Common myeloid progenitor, CD34-positive (primary cell): Measurements from ENCODE around the gene WWOX.
A peak's percentile ranks its signal among the peaks of the same experiment; 100 is the strongest.

ENCODE experiments used
- CTCF ChIA-PET: fragments of 350-600 bp; sonication (Branson Sonifier 250); formaldehyde crosslinking; loops from one replicate; lab custom pipeline; 2021; ENCODE audit warnings: antibody characterized with exemption; lab: Charles Lee
- POLR2A ChIA-PET: fragments of 350-600 bp; sonication (Branson Sonifier 250); formaldehyde crosslinking; loops from one replicate; lab custom pipeline; 2021; ENCODE audit warnings: antibody characterized with exemption; lab: Charles Lee
- DNase-seq, 3 donors: peaks; one replicate each; pipeline versions ENCODE4 v3.0.0 to v3.0.0-alpha.2; 2013
- H3K27ac ChIP-seq, 2 experiments: 1 replicate in 1 of 2; 2 replicates in 1 of 2; pipeline ENCODE4 v1.7.0; 2013; ENCODE audit warnings: inconsistent platforms in 2 of 2, low read length in 2 of 2, mild to moderate bottlenecking in 2 of 2, low read depth in 1 of 2, moderate library complexity in 1 of 2; ENCODE audit not compliant: severe bottlenecking in 2 of 2, insufficient read depth in 1 of 2, poor library complexity in 1 of 2
- H3K27me3 ChIP-seq, 5 experiments: replicated peaks in 2 of 5; 1 replicate in 3 of 5; 2 replicates in 2 of 5; pipeline versions ENCODE4 v1.6.1 to v1.7.0; 2013; ENCODE audit warnings: low read length in 4 of 5, mild to moderate bottlenecking in 2 of 5, moderate library complexity in 2 of 5, inconsistent platforms in 1 of 5; ENCODE audit not compliant: insufficient read depth in 5 of 5, control insufficient read depth in 4 of 5
- H3K36me3 ChIP-seq, 4 experiments: 1 replicate in 2 of 4; 2 replicates in 2 of 4; pipeline versions ENCODE4 v1.6.1 to v1.7.0; 2013; ENCODE audit warnings: low read length in 3 of 4, control low read depth in 1 of 4, mild to moderate bottlenecking in 1 of 4; ENCODE audit not compliant: control insufficient read depth in 4 of 4, insufficient read depth in 4 of 4
- H3K4me1 ChIP-seq, 4 experiments: 1 replicate in 3 of 4; 2 replicates in 1 of 4; pipeline versions ENCODE4 v1.6.1 to v1.7.1; 2013; ENCODE audit warnings: low read length in 3 of 4, mild to moderate bottlenecking in 3 of 4, control low read depth in 1 of 4, inconsistent platforms in 1 of 4, moderate library complexity in 1 of 4; ENCODE audit not compliant: control insufficient read depth in 4 of 4, insufficient read depth in 4 of 4; ENCODE audit errors: control extremely low read depth in 1 of 4
- H3K4me3 ChIP-seq, 7 experiments: 1 replicate in 4 of 7; 2 replicates in 3 of 7; pipeline versions ENCODE4 v1.5.1 to v1.7.0; 2013; ENCODE audit warnings: mild to moderate bottlenecking in 7 of 7, low read length in 6 of 7, moderate library complexity in 6 of 7, inconsistent platforms in 2 of 7, low read depth in 2 of 7, control low read depth in 1 of 7; ENCODE audit not compliant: insufficient read depth in 4 of 7, control insufficient read depth in 1 of 7; ENCODE audit errors: extremely low read depth in 1 of 7
- H3K9me3 ChIP-seq, 5 experiments: 1 replicate in 4 of 5; 2 replicates in 1 of 5; pipeline versions ENCODE4 v1.6.1 to v1.7.1; 2013; ENCODE audit warnings: low read length in 4 of 5, mild to moderate bottlenecking in 2 of 5, inconsistent platforms in 1 of 5, low read depth in 1 of 5, moderate library complexity in 1 of 5; ENCODE audit not compliant: control insufficient read depth in 4 of 5, insufficient read depth in 2 of 5; ENCODE audit errors: control extremely low read depth in 1 of 5
- WGBS: methylation state at CpG from one replicate; pipeline ENCODE4 v1.1.5; 2013; ENCODE audit not compliant: insufficient coverage; 5-methylcytosine and 5-hydroxymethylcytosine counted together

WWOX gene

GRCh38 chr16:78894886-78895285 lies 795.4 kb downstream of the WWOX start:
- H3K27me3 ChIP-seq, result no peaks in the 10 kb centered on the region
- 98% methylated on average over 9 of the region's 10 CpGs for WGBS
- peak in 2 of 3 donors; percentile 9 to 21 for DNase-seq
- H3K9me3 ChIP-seq, result no peaks in the 10 kb centered on the region
- no peaks in the 10 kb centered on the region for H3K36me3 ChIP-seq
- POLR2A ChIA-PET, result no interaction called here
- H3K4me1 ChIP-seq, result peaks cover 0 to 7% (median 1%) of the 10 kb centered on the region in 4 experiments
- no peak overlapping the region for H3K4me3 ChIP-seq
- no peak overlapping the region for H3K27ac ChIP-seq
- CTCF ChIA-PET, result no interaction called here

- WGBS, result 100% methylated on average over 5 of the region's 5 CpGs
- ChIA-PET CTCF (no interaction called here), POLR2A (no interaction called here)
- Histone ChIP-seq H3K9me3 (no peaks in the 10 kb centered on the region), H3K4me1 (peaks cover 0 to 7% (median 1%) of the 10 kb centered on the region in 4 experiments), H3K27ac (no peak overlapping the region), H3K27me3 (no peaks in the 10 kb centered on the region), H3K4me3 (no peak overlapping the region), H3K36me3 (no peaks in the 10 kb centered on the region)
- no peak for DNase-seq
These were observed 796.2 kb downstream of the WWOX start for GRCh38 chr16:78895681-78896080.

- POLR2A ChIA-PET, result no interaction called here
- no peak overlapping the region for H3K27ac ChIP-seq
- no peaks in the 10 kb centered on the region for H3K27me3 ChIP-seq
These were observed 796.8 kb downstream of the WWOX start for GRCh38 chr16:78896280-78896679.

GRCh38 chr16:78897299-78897698 lies 797.8 kb downstream of the WWOX start:
- Histone ChIP-seq H3K36me3 (no peaks in the 10 kb centered on the region), H3K27ac (no peak overlapping the region), H3K4me3 (no peak overlapping the region), H3K9me3 (no peaks in the 10 kb centered on the region), H3K27me3 (no peaks in the 10 kb centered on the region), H3K4me1 (peaks cover 0 to 7% (median 1%) of the 10 kb centered on the region in 4 experiments)
- POLR2A ChIA-PET, result no interaction called here
- no CpG with 5 or more reads among the region's 5 CpGs for WGBS
- CTCF ChIA-PET, result no interaction called here
- DNase-seq, result no peak

More at GRCh38 chr16:78896280-78896679, 796.8 kb downstream of the WWOX start:
- peak in 2 of 3 donors; percentile 6 to 28 for DNase-seq
- CTCF ChIA-PET, result no interaction called here
- Histone ChIP-seq H3K9me3 (no peaks in the 10 kb centered on the region), H3K4me3 (no peak overlapping the region), H3K4me1 (peaks cover 0 to 7% (median 1%) of the 10 kb centered on the region in 4 experiments), H3K36me3 (no peaks in the 10 kb centered on the region)
- WGBS, result 94% methylated on average over 7 of the region's 9 CpGs

GRCh38 chr16:78900044-78900811 lies 800.8 kb downstream of the WWOX start:
- Histone ChIP-seq H3K9me3 (no peaks in the 10 kb centered on the region), H3K27me3 (no peaks in the 10 kb centered on the region), H3K36me3 (no peaks in the 10 kb centered on the region), H3K27ac (no peak overlapping the region), H3K4me1 (no peaks in the 10 kb centered on the region), H3K4me3 (no peak overlapping the region)
- ChIA-PET CTCF (interaction anchor here (1.2 kb wide), 1 partner anchor 18 kb away, joined by 3 read pairs; no protein-coding TSS in a partner anchor), POLR2A (no interaction called here)
- no peak for DNase-seq
- 81% methylated on average over 2 of the region's 6 CpGs for WGBS

GRCh38 chr16:78900966-78901365 lies 801.5 kb downstream of the WWOX start:
- CTCF ChIA-PET, result no interaction called here
- Histone ChIP-seq H3K36me3 (no peaks in the 10 kb centered on the region), H3K9me3 (no peaks in the 10 kb centered on the region), H3K4me3 (no peak overlapping the region), H3K27me3 (no peaks in the 10 kb centered on the region), H3K27ac (no peak overlapping the region), H3K4me1 (no peaks in the 10 kb centered on the region)
- POLR2A ChIA-PET, result no interaction called here
- DNase-seq, result no peak
- whole genome bisulfite sequencing, result 97% methylated on average over 4 of the region's 4 CpGs

GRCh38 chr16:78902321-78902720 lies 802.9 kb downstream of the WWOX start:
- no peaks in the 10 kb centered on the region for H3K36me3 ChIP-seq
- no peak for DNase-seq
- no peaks in the 10 kb centered on the region for H3K27me3 ChIP-seq
- H3K4me3 ChIP-seq, result no peak overlapping the region
- H3K27ac ChIP-seq, result no peak overlapping the region
- no peaks in the 10 kb centered on the region for H3K4me1 ChIP-seq
- POLR2A ChIA-PET, result no interaction called here
- over 99% methylated on average over 13 of the region's 13 CpGs for WGBS
- CTCF ChIA-PET, result no interaction called here
- H3K9me3 ChIP-seq, result no peaks in the 10 kb centered on the region
